Gastrocnemius medialis (tissue), 4 donors: ENCODE data around the gene IFT27.

Experiments
- POLR2A ChIP-seq, 2 donors: fragments of 450-650 bp; IDR thresholded peaks; one replicate each; pipeline ENCODE4 v1.6.1; 2017; ENCODE audit warnings: antibody characterized with exemption in 2 of 2, mild to moderate bottlenecking in 2 of 2, moderate library complexity in 2 of 2
- TF ChIP-seq, protein P1 (sequence below), 5 experiments: fragments of 450-650 bp in 3 of 5; fragments of 200-600 bp in 2 of 5; sonication (generic) in 2 of 5; IDR thresholded peaks in 4 of 5; conservative IDR thresholded peaks in 1 of 5; 1 replicate in 4 of 5; 2 replicates in 1 of 5; pipeline ENCODE4 v1.5.1; 2016 to 2019; ENCODE audit warnings: antibody characterized with exemption in 5 of 5, mild to moderate bottlenecking in 3 of 5, moderate library complexity in 3 of 5

DNA sequence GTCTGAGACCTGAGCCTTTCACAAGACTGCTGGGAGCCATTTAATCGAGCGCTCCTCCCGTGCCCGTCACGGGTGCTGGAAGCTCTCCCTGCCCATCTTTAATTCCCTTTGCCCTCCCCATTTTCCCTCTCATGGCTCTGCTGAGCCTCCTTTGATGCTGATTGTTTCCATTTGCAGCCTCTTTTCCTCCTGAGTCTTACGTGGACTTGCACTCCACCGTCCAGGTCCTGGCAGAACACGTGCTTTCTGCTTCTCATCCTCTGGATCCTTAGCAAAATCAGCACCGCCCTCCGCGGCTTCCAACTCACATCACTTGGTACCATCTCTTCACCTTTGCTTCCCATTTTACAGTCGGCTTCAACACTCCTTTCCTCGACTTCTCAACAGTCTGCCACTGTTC is 7.3 kb downstream of the IFT27 start:
- TF ChIP-seq POLR2A (IDR thresholded peaks at IDR 0.05) = no peak
- TF ChIP-seq, protein P1, sequence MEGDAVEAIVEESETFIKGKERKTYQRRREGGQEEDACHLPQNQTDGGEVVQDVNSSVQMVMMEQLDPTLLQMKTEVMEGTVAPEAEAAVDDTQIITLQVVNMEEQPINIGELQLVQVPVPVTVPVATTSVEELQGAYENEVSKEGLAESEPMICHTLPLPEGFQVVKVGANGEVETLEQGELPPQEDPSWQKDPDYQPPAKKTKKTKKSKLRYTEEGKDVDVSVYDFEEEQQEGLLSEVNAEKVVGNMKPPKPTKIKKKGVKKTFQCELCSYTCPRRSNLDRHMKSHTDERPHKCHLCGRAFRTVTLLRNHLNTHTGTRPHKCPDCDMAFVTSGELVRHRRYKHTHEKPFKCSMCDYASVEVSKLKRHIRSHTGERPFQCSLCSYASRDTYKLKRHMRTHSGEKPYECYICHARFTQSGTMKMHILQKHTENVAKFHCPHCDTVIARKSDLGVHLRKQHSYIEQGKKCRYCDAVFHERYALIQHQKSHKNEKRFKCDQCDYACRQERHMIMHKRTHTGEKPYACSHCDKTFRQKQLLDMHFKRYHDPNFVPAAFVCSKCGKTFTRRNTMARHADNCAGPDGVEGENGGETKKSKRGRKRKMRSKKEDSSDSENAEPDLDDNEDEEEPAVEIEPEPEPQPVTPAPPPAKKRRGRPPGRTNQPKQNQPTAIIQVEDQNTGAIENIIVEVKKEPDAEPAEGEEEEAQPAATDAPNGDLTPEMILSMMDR (IDR thresholded peaks at IDR 0.05 in 4 of 5, conservative IDR thresholded peaks at IDR 0.05 in 1 of 5) = no peak
